Kidney epithelial cell (primary cell): ENCODE measurements around the gene GIT2. TPM values are rescaled to one million over a fixed set of nuclear protein-coding genes. Genes with fewer than 3 reads are reported as not detected.
"Not testable (repeated sequence)": the region's sequence is repeated elsewhere in the genome, so short reads cannot be mapped to it uniquely, and the experiment has no call there.

Experiments used
- DNase-seq: peaks from one replicate; pipeline ENCODE4 v3.0.0-alpha.2; 2010; ENCODE audit warnings: low read depth
- H3K27me3 ChIP-seq: 2 replicates; pipeline ENCODE4 v1.6.0; 2011; ENCODE audit warnings: low read length; ENCODE audit not compliant: control insufficient read depth, insufficient read depth
- H3K36me3 ChIP-seq: 2 replicates; pipeline ENCODE4 v1.5.1; 2011; ENCODE audit warnings: low read length; ENCODE audit not compliant: control insufficient read depth, insufficient read depth
- H3K4me3 ChIP-seq: 2 replicates; pipeline ENCODE4 v1.5.1; 2011; ENCODE audit warnings: low read depth, mild to moderate bottlenecking, control low read depth, low read length
- total RNA-seq: library from RNA; depleted of rRNA; stranded (reverse); fragments of >200 nt; gene quantifications from 2 replicates; pipeline ENCODE4 v1.2.3, GENCODE V29; 2015
- TF ChIP-seq, protein P1 (sequence below): IDR thresholded peaks from 2 replicates; pipeline ENCODE4 v1.5.1; 2011; ENCODE audit warnings: mild to moderate bottlenecking, moderate library complexity, low read length, control low read depth, inconsistent platforms; ENCODE audit not compliant: insufficient read depth, poor library complexity, severe bottlenecking

The GIT2 gene
- total RNA-seq, 1 donor from 2014 or later: 20.3 TPM

DNA sequence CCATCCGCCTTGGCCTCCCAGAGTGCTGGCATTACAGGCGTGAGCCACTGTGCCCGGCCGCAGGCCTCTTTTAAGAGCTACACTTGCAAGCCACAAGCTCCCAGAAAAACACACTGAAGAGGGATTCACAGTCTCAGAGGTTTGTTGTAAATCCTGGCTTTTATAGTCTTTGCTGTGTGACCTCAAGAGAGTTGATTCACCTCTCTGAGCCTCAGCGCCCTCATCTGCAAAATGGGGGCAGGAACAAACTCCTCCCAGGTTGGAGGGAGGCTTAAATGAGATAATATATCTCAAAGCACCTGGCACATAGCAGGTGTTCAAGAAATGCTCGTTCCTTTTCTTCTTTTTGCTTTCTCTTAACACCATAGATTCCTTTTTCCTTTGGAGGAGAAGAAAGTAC, 100.0 kb downstream of the GIT2 start:
- Histone ChIP-seq H3K4me3 (no peak overlapping the region), H3K36me3 (no peaks in the 10 kb centered on the region), H3K27me3 (no peaks in the 10 kb centered on the region)
- DNase-seq: no peak
- TF ChIP-seq, protein P1, sequence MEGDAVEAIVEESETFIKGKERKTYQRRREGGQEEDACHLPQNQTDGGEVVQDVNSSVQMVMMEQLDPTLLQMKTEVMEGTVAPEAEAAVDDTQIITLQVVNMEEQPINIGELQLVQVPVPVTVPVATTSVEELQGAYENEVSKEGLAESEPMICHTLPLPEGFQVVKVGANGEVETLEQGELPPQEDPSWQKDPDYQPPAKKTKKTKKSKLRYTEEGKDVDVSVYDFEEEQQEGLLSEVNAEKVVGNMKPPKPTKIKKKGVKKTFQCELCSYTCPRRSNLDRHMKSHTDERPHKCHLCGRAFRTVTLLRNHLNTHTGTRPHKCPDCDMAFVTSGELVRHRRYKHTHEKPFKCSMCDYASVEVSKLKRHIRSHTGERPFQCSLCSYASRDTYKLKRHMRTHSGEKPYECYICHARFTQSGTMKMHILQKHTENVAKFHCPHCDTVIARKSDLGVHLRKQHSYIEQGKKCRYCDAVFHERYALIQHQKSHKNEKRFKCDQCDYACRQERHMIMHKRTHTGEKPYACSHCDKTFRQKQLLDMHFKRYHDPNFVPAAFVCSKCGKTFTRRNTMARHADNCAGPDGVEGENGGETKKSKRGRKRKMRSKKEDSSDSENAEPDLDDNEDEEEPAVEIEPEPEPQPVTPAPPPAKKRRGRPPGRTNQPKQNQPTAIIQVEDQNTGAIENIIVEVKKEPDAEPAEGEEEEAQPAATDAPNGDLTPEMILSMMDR: no peak

DNA sequence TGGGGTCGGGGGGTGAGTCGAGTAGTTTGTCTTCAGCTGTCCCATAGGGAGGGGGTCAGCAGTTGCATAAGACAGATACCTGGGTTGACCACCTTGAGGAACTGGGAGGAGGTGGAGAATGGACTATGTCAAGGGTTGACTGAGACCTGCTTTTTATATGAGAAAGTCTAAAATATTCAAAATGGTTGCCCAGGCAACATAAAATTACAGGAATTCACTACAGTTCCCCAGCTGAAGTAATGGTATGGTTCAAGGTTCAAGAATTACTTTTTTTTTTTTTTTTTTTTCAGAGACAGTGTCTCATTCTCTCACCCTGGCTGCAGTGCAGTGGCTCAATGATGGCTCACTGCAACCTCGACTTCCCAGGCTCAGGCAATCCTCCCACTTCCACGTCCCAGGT, 101.2 kb downstream of the GIT2 start:
- no peaks in the 10 kb centered on the region for H3K27me3 ChIP-seq
- DNase-seq: no peak
- no peaks in the 10 kb centered on the region for H3K36me3 ChIP-seq
- TF ChIP-seq, protein P1: no peak
- no peak overlapping the region for H3K4me3 ChIP-seq

DNA sequence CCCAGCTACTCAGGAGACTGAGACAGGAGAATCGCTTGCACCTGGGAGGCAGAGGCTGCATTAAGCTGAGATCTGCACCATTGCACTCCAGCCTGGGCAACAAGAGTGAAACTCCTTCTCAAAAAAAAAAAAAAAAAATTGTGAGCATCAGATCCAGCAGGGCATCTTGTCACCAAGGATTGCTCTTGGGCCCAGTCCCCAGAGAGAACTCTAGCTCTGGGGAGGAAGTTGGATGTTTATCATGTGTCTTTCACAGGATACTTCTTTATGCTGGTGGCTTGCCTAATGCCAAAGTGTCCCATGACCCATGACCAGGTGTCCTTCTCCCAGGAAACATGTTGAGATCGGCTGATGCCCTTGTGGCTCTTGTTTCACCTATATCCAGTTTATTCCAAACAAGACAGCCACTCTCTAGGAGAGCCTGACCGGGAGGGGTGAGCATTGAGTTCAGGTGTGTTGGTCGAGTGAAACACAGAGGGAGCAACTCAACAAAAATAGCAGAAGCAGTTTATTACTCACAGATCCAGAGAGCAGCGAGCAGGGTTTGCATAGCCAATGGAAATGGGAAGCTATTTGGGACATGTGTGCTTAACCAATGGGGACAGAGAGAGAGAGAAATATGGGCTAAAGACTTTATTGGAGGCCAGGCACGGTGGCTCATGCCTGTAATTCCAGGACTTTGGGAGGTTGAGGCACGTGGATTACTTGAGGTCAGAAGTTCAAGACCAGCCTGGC, 102.7 kb downstream of the GIT2 start:
- TF ChIP-seq, protein P1: no peak
- H3K27me3 ChIP-seq: no peaks in the 10 kb centered on the region
- no peak for DNase-seq
- H3K36me3 ChIP-seq: no peaks in the 10 kb centered on the region
- no peak overlapping the region for H3K4me3 ChIP-seq

DNA sequence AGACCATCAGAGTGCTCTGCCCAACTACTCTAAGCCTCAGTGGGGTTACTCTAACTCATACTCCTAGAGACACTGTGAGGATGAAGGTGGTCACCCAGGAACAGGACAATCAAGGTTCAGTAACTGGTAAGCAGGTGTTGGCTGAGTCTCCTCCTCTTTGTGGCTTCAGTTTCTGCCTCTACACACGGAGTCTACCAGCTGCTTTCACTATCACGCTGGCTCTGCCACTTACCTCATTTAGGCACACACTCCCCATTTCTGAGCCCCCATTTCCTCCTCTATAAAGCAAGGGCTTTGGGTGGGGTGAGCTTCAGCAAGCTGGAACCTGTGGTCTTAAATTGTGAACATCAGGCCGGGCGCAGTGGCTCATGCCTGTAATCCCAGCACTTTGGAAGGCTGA, 103.4 kb downstream of the GIT2 start:
- H3K4me3 ChIP-seq: no peak overlapping the region
- TF ChIP-seq, protein P1: no peak
- H3K36me3 ChIP-seq: no peaks in the 10 kb centered on the region
- no peaks in the 10 kb centered on the region for H3K27me3 ChIP-seq
- DNase-seq: no peak

DNA sequence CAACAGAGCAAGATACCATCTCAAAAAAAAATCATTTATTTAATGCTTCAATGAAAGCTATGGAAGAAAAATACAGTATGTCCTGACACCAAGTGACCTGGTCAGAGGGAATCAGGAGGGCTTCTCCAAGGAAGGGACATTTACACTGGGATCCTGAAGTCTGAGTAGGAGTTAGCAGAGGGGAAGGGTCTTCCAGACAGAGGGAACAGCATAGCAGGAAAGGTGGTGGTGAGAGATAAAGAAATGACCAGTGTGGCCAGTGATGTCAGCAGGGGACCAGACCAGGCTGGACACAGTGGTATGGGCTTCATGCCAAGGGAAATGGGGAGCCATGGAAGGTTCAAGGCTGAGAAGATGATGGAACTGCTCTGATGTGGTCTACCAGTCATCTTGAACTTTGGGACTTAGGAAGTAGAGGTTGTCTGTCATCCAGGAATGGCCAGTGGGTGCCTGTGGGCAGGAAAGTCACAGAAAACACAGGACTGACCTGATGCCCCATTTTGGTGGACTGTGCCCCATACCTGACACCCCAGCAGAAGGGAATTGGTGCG, 103.9 kb downstream of the GIT2 start:
- TF ChIP-seq, protein P1: no peak
- no peaks in the 10 kb centered on the region for H3K27me3 ChIP-seq
- H3K36me3 ChIP-seq: no peaks in the 10 kb centered on the region
- no peak for DNase-seq
- no peak overlapping the region for H3K4me3 ChIP-seq

DNA sequence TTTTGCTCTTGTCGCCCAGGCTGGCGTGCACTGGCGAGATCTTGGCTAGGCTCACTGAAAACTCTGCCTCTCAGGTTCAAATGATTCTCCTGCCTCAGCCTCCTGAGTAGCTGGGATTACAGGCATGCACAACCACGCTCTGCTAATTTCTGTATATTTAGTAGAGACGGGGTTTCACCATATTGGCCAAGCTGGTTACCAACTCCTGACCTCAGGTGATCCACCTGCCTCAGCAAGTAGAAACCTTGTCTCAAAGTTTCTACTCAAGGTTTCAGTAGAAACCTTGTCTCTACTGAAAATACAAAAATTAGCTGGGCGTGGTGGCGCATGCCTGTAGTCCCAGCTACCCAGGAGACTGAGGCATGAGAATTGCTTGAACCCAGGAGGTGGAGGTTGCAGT, 104.4 kb downstream of the GIT2 start:
- not testable (repeated sequence) for H3K4me3 ChIP-seq, DNase-seq, H3K27me3 ChIP-seq, H3K36me3 ChIP-seq
